ENCODE measurements around the gene INHBC. TPM values are rescaled to one million over a fixed set of nuclear protein-coding genes. Genes with fewer than 3 reads are reported as not detected.
A peak's percentile ranks its signal among the peaks of the same experiment; 100 is the strongest.

The INHBC gene
- total RNA-seq, 3 donors from 2014 or later = not detected

DNA sequence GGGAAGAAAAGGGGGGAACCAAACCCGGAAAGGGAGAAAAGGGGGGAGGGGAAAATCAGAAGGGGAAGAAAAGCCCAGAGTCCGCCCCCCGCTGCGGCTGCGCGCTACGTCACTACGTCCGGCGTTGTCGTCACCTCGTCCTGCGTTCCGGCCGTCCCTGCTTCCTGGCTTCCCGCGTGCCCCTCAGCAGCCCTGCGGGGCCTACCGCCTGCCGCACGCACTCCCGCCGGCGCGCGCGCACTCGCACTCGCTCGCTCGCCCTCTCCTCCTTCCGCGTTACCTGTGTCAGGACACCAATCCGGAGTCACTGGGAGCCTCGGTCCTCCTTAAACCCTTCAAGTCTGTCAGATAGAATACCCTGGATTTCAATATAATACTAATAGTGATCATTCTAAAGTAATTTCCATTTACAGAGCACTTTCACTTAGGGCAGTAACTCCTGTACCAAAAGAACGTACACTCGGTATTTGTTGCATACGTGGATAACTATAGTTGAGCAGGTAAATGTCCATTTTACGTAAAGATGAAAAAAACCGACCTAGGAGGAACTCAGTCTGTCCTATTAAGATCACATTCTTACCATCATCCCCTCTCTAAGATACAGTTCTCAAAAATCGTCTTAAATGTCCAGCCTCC lies 3.5 kb upstream of the INHBC start, which contains the start of gene R3HDM2:
TSS of gene R3HDM2 (minus strand) at position 113 of the 636 bp plus-strand sequence. CDS start 120,615 bp downstream, outside the sequence.
- intact Hi-C loops (cut with DNase I, micrococcal nuclease) = no loop called here
- Histone ChIP-seq H3K4me3 (peak within 1 kb of the TSS; percentile 50), H3K4me1 (ENCODE audit: low read depth) (peaks cover 6% of the 10 kb centered on the region), H3K36me3 (ENCODE audit: low read depth) (no peaks in the 10 kb centered on the region), H3K9me3 (no peaks in the 10 kb centered on the region)
- peak; percentile 96 to 98 (median 96) for DNase-seq
- TF ChIP-seq, protein P1, sequence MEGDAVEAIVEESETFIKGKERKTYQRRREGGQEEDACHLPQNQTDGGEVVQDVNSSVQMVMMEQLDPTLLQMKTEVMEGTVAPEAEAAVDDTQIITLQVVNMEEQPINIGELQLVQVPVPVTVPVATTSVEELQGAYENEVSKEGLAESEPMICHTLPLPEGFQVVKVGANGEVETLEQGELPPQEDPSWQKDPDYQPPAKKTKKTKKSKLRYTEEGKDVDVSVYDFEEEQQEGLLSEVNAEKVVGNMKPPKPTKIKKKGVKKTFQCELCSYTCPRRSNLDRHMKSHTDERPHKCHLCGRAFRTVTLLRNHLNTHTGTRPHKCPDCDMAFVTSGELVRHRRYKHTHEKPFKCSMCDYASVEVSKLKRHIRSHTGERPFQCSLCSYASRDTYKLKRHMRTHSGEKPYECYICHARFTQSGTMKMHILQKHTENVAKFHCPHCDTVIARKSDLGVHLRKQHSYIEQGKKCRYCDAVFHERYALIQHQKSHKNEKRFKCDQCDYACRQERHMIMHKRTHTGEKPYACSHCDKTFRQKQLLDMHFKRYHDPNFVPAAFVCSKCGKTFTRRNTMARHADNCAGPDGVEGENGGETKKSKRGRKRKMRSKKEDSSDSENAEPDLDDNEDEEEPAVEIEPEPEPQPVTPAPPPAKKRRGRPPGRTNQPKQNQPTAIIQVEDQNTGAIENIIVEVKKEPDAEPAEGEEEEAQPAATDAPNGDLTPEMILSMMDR (IDR thresholded peaks at IDR 0.05) = no peak
- peak; percentile 99 for ATAC-seq

GRCh38 chr12:57431654-57432188 lies 2.9 kb upstream of the INHBC start:
- ATAC-seq (no peak), DNase-seq (no peak)
- H3K36me3 ChIP-seq (ENCODE audit: low read depth) = no peaks in the 10 kb centered on the region
- TF ChIP-seq, protein P1 (IDR thresholded peaks at IDR 0.05) = no peak
- H3K4me1 ChIP-seq (ENCODE audit: low read depth) = peaks cover 6% of the 10 kb centered on the region
- H3K4me3 ChIP-seq = no peak overlapping the region
- H3K9me3 ChIP-seq = no peaks in the 10 kb centered on the region
- intact Hi-C loops (cut with DNase I, micrococcal nuclease) = no loop called here

DNA sequence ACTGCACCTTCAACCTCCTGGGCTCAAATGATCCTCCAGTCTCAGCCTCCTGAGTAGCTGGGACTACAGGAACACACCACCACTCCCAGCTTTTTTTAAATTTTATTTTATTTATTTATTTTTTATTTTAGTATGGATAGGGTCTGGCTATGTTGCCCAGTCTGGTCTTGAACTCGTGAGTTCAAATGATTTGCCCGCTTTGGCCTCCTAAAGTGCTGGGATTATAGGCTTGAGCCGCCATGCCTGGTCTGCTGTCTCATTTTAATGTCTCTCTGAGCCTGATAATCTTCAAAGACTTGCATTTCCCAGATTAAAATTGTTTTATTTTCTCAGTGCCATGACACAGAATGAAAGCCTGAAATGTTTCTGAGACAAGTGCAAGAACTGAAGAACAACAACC lies 1.2 kb upstream of the INHBC start:
- TF ChIP-seq, protein P1 (IDR thresholded peaks at IDR 0.05) = no peak
- no peak for ATAC-seq
- Histone ChIP-seq H3K4me3 (no peak overlapping the region), H3K4me1 (ENCODE audit: low read depth) (peaks cover 6% of the 10 kb centered on the region), H3K9me3 (no peaks in the 10 kb centered on the region), H3K36me3 (ENCODE audit: low read depth) (no peaks in the 10 kb centered on the region)
- DNase-seq = no peak
- intact Hi-C loops (cut with DNase I, micrococcal nuclease) = no loop called here

DNA sequence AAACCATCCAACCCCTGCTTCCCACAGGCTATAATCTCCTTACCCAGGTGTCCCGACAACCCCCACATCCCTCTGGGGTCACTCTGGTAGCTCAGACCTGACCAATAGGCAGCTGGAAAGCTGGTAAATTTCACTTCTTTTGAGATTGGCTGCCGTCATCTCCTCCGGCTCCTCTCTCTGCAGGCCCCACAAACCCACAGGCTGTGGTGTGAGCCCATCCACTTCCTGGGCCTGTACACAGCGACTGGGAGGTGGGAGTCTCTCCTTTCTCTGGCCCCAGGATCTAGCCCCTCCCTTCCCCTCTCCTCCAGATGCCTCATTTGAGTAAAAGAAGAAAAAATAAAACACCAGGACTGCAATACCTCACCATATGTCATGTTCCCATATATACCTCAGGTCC lies 709 bp downstream of the INHBC start:
- ATAC-seq = no peak
- Histone ChIP-seq H3K4me3 (no peak overlapping the region), H3K9me3 (no peaks in the 10 kb centered on the region), H3K4me1 (ENCODE audit: low read depth) (no peaks in the 10 kb centered on the region), H3K36me3 (ENCODE audit: low read depth) (no peaks in the 10 kb centered on the region)
- no peak for DNase-seq
- TF ChIP-seq, protein P1 (IDR thresholded peaks at IDR 0.05) = no peak
- intact Hi-C loops (cut with DNase I, micrococcal nuclease) = no loop called here

DNA sequence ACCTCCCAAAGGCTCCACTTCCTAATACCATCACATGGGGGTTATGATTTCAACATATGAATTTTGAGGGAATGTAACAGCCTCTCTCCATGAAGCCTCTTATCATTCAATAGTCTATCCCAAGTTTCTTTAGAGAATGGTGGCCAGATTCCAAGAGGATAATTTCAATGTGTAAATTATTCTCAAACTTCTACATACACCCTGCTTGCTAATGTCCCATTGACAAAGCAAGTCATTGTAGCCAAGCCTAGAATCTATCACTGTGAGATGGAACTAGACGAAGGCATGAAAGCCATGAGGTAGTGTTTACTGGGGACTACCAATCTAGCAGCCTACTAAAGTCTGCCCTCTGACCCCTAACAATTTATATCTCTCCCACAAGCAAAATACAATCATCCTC lies 3.8 kb downstream of the INHBC start:
- Histone ChIP-seq H3K36me3 (ENCODE audit: low read depth) (no peaks in the 10 kb centered on the region), H3K4me1 (ENCODE audit: low read depth) (no peaks in the 10 kb centered on the region), H3K9me3 (no peaks in the 10 kb centered on the region), H3K4me3 (no peak overlapping the region)
- DNase-seq = no peak
- ATAC-seq = no peak
- intact Hi-C loops (cut with DNase I, micrococcal nuclease) = no loop called here
- TF ChIP-seq, protein P1 (IDR thresholded peaks at IDR 0.05) = no peak
